HG03575 (cell line): ENCODE data around the gene PADI6.
"Not testable (repeated sequence)": the region's sequence is repeated elsewhere in the genome, so short reads cannot be mapped to it uniquely, and the experiment has no call there.

ENCODE experiments used
- ATAC-seq: cut with Tn5 transposase; IDR thresholded peaks from one replicate; pipeline ENCODE4 v1.9.1; 2021; ENCODE audit not compliant: unreplicated experiment, insufficient number of reproducible peaks, low FRiP score; ENCODE audit errors: extremely low read depth

The PADI6 gene

DNA sequence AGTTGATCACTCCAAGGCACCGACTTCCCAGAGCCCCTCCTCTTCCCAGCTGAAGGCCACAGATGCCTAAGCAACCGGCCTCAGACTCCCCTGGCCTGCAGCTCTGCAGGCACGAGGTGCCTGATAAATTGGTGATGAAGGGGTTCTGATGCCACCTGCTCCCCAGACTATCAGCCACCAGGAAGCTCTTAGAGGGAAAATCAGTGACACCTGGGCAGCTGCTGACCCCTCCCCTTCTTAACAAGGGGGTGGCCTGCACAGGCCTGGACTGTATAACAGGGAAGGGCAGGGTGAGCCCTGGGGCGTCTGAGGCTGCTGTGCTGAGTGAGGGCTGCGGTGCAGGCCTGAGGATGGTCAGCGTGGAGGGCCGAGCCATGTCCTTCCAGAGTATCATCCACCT is at the start of gene PADI6:
Gene PADI6 (plus strand): TSS at position 301 of the 400 bp plus-strand sequence. CDS start 50 bp downstream, at position 351.
- no peak for ATAC-seq

GRCh38 chr1:17328855-17329254 is 43.1 kb upstream of the PADI6 start:
- no peak for ATAC-seq

GRCh38 chr1:17329610-17330009 is 42.4 kb upstream of the PADI6 start:
- ATAC-seq, result no peak

DNA sequence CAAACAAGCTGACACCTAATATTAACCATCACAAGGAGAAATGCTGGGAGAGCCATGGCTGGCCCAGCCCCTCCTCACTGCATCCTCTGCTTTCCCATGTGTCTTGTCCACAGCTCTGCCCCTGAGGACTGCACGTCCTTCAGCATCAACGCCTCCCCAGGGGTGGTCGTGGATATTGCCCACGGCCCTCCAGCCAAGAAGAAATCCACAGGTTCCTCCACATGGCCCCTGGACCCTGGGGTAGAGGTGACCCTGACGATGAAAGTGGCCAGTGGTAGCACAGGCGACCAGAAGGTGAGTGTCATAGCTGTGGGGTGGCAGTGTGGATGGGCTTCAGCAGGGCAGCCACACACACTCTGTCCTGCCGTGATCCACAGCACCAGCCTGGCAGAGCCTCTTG is 41.1 kb upstream of the PADI6 start:
- ATAC-seq, result no peak

DNA sequence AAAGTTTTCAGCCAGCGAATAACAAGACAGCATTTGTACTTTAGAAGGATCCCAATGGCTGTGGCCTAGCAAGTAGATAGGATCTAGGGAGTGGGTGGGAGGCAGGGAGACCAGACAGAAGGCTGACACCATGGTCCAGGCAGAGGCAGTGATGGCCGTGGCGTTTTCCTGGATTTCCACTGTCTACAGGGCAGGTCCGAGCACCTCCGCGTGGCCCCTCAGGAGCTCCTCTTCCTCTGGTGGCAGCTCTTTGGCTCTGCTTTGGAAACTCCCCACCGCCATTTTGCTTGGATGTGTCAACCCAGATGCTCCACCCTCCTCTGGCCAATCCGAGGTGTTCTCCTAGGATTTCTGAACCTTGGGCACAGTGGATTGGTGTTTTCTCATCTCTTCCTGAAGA is 38.9 kb upstream of the PADI6 start:
- ATAC-seq, result no peak

GRCh38 chr1:17335821-17336710 is 35.9 kb upstream of the PADI6 start:
- no peak for ATAC-seq

DNA sequence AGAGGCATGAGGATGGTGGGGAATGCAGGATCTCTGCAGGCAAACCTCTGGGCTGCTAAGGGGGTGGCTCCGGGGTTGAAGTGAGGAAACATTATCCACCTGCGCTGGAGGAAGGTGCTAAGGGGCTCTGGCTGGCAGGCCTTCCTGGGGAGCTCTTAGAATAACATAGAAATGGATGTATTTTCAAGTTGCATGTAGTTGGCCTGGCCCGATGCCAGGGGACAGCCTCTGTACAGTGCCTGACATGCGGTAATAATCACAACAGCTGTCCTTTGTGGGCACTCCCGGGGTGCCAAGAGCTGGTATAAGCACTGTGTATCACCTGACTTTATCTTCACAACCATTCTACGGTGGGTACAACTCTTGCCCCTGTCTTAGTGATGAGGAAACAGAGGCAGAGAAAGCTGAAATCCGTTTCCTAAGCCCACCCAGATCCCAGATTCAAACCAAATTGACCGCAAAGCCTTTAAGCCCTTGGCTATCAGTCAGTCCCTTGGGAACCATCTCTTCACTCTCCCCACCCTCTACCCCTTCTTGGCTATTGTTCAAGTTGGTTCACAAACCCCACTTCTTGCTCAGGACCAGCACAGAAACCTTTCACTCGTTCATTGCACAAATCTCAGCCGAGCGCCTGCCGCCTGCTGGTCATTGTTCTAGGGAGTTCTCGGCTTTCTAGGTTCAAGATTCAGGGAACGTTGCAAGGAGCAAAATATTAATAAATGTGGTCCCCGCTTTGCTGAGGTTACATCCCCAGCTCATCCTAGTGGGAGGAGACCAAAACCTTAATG is 33.1 kb upstream of the PADI6 start:
- ATAC-seq, result no peak

GRCh38 chr1:17339521-17339920 is 32.5 kb upstream of the PADI6 start:
- ATAC-seq, result no peak

DNA sequence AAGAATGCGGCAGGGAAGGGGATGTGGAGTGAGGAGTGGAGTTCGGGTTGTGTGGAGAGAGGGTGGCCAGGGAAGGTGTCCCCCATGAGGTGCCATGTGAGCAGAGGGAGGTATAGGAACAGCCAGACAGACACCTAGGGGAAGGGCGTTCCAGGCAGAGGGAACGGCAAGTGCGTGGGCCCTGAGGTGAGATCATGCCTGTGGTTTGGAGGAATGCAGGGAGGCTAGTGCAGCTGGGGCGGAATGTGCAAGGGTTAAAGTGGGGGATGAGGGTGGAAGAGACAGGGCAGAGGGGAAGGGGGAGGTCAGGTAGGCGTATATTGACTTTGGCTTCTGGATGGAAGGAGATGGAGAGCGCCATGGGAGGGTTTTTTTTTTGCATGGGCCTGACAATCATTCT is 31.6 kb upstream of the PADI6 start:
- no peak for ATAC-seq

GRCh38 chr1:17342014-17342441 is 30.0 kb upstream of the PADI6 start:
- no peak for ATAC-seq

DNA sequence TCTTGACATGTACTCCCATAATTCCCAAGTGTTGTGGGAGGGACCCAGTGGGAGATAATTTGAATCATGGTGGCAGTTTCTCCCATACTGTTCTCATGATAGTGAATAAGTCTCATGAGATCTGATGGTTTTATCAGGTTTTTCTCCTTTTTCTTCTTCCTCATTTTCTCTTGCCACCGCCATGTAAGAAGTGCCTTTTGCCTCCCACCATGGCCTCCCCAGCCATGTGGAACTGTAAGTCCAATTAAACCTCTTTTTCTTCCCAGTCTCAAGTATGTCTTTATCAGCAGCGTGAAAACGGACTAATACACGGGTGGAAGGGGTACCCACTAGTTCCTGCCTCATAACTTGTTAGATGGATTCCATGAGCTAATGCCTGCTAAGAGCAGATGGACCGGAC is 26.5 kb upstream of the PADI6 start:
- ATAC-seq, result not testable (repeated sequence)

DNA sequence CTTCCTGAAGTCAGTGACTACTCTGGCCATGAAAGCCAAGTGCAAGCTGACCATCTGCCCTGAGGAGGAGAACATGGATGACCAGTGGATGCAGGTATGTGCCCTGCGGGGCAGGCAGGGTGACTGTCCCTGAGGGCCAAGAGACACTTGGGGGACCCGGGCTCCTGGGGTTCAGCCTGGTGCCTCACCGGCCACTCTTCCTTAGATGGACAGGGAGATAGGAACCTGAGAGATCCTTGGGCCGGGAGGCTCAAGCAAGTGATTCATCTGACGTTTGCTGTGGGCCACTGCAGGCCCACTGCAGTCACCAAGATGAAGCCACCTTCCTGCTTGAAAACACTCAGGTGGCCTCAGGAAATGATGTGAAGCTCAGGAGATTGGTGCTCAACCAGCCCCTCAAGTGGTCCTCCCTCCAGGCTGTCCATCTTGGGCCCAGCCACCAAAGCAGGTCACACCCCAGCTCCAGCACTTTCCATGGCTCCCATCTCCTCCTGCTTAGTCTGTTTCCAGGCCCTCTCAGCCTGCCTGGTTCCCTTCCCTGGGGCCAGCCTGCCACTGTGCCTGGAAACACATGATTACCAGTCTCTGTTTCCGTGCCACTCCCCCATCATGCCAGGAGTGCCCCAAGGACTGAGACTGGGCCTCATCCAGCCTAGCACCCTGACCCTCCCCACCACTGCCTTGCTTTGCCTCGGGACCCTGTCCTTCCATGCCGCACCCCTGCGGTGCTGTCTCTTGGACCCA is 25.8 kb upstream of the PADI6 start:
- ATAC-seq, result no peak

- no peak for ATAC-seq
Measured at GRCh38 chr1:17347769-17348592, 24.0 kb upstream of the PADI6 start.

DNA sequence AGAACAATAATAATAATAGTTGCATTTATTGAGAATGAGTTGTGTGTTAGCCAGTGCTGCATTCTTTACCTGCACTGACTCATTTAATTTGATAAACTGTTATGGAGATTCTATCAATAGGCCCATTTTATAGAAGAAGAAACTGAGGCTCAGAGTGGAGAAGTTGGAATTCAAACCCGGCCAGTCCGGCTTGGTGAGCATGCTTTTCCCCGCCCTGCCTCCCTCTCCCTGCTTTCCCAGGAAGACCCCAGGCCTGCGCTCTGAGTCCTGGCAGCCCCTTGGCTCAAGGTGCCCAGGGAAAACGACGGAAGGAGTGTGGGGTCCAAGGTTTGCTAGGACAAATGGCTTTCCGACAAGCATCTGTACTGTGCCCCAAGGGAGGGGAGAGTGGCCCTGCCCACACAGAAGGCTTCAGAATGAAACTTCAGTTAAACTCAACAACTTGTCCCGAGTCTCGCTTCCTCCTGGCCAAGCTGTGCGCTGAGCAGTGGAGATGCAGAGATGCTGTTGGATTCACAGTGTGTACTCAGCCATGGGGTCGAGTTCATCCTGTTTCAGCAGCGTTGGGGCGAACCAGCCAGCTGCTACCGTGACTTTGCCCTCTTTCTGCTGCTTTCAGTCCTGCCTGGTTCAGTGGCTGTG is 23.3 kb upstream of the PADI6 start:
- no peak for ATAC-seq

DNA sequence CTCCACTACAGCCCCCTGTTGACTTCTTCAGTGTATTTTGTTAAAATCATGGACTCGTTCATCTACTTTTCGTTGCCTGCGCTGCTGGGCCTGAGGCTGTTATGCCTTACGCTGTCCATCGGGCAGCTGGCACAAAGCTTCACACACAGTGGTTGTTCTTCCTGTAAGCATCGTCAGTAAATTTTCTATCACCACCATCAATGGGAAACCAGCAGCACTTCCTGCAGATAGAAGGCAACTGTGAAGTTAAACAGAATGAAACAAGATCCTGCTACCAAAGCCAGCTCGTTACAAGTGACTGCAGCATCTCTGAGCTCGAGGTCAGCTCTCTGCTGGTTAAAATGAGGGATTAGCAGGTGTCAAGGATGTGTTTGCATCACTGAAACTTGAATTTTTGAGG is 21.9 kb upstream of the PADI6 start:
- ATAC-seq, result no peak

- no peak for ATAC-seq
Measured at GRCh38 chr1:17350928-17351446, 21.0 kb upstream of the PADI6 start.

GRCh38 chr1:17351598-17352324 is 20.2 kb upstream of the PADI6 start:
- no peak for ATAC-seq
